GM21447 (cell line): ENCODE data around the gene LRBA.

Experiments
- ATAC-seq: cut with Tn5 transposase; IDR thresholded peaks from one replicate; pipeline ENCODE4 v1.9.1; 2021; ENCODE audit not compliant: unreplicated experiment

Gene LRBA

DNA sequence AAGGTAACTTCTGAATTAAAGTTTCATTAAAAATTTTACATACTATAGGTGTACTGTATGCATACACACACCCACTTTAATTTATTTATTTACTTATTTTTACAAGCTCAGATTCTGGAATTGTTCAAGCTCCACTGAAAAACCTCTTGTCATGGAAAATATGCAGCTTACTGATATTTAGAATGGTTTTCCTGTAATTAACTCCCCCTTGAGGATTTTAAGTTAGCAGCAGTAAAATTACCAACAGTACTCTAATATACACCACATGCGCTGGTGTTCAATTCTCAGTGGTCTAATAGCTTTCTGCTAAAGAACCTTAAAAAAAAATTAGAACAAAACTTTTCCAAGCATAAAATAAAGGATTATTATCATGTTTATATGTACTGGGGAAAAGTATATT lies 421.1 kb downstream of the LRBA start:
- ATAC-seq = no peak

DNA sequence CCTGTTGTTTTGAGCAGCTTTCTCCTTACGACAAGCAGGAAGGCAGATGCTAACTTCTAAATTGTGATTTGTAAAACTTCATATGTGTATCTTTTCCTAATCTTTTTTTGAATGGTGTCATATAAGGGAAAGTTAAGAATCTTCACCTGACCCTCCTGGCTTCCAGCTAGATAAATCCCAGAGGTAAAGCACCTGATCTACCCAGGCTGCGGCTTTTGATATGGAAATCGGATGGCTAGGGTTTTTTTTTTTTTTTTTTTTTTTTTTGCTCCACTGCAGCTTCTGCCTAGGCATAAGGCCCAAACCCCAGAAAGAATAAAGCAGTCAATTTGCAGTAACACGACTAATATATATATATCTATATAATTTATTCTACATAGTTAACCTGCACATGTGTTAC lies 423.2 kb downstream of the LRBA start:
- ATAC-seq = no peak

DNA sequence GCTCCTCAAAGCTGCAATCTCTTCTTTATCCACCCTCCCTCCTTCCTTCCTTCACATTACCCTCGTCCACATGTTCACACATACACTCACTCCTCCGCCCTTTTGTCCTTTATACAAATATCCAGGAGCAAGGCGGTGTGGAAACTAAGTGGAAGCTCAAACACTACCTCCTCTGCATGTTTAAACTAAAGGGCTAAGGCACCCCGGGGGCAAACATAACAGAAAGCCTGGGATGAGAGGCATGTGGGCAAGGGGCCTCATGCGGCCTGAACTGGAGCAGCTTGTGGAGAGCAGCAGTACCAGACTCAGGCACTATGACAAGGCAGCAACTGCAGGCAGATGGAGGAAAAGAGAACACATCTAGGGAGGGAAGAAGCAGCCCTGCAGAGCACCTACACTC lies 423.7 kb downstream of the LRBA start:
- ATAC-seq = no peak

DNA sequence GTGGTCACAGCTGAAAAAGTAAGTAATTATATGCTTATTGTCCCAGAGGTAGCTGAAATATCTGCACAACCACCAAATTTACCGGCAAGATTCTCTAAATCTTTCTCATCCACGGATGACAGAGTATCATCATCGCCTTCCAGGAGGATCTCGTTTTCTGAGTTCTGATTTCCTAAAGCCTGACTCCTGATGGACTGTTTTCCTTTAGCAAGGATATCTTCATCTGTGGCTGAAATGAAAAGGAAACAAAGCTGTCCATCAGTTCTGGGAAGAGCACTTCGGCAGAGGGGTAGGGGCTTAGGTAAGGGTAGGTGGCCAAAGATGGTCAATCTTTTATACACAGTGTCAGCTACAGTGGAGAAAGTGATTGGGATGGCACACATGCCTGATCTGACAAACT lies 424.5 kb downstream of the LRBA start:
- ATAC-seq = no peak

DNA sequence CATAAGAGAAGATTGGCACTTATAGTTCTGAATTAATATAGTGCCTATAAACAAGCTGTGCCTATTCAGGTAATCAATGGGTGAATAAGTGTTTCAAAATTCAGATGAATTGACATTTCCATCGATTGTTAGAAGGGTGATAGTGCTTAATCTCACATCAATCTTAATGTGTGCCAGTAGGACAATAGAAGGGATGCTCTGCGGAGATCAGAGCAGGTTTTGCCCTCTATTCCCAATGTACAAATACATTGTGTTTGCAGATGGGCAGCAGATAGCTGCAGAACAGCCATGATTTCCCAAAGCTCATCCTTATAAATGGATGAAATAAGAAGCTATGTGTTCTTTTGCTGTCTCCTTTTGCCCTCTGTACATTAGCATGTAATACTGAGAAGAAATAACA lies 425.9 kb downstream of the LRBA start:
- ATAC-seq = no peak

DNA sequence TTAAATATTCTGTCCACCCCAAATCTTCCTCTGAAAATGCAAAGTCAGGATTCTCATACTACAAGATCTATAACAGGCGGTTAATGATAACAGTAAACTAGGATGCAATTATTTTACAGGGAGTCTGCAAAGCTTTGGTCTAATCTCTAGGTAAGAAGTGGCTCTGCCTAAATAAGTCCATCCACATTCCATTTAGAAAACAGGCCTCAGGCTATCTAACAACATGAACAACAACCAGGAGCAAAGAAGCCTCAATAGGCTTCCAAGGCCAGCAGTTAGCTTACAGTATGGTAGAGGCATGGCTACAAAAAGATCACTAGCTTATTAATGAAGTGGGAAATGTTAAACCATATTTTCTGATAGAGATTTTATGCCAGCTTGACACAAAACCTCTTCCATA lies 426.8 kb downstream of the LRBA start:
- no peak for ATAC-seq

DNA sequence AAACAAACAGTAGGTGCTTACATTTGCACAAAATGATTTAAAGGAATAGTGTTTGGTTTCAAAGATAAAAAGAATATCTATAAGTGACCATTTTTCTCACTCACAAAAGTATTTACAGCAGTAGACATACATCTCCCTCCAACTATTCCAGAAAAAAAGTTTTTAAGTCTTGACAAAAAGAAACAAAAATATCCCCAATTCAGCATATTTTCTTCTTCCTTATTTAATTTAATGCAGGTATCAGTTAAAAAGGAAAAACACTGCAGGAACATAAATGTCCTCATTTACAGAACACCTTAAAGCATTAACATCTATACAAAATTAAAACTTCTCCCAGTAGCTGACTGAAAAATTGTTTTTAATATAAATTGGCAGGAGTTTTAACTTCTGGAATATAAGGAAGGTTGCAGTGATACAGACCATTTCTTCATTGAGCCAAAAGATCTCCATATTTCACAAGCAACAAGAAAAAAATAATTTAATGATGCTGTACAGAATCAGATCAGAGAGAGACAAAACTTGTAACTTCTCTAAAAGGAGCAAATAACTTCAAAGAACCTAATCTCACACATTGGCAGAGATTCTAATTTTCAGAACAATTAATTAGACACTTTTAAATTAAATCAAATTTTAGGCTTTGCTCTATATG lies 428.8 kb downstream of the LRBA start:
- no peak for ATAC-seq

DNA sequence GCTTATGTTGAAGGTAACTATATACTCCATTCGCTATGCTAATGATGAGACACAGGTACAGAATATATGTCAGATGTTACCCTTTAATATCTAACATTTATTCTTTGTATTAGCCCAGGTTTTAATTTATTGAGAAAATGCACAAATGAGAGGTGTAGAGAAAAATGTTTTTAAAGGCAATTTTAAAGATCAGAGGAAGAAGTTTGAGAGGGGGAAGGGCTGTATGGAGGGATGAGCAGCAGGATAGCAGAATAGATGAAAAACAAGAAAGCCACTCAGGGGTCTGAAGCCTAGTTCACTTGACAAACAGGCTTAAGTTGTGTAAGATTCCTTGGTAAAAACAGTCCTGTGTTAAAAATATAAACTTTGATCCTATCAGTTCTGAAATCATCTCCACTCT lies 429.5 kb downstream of the LRBA start:
- no peak for ATAC-seq

DNA sequence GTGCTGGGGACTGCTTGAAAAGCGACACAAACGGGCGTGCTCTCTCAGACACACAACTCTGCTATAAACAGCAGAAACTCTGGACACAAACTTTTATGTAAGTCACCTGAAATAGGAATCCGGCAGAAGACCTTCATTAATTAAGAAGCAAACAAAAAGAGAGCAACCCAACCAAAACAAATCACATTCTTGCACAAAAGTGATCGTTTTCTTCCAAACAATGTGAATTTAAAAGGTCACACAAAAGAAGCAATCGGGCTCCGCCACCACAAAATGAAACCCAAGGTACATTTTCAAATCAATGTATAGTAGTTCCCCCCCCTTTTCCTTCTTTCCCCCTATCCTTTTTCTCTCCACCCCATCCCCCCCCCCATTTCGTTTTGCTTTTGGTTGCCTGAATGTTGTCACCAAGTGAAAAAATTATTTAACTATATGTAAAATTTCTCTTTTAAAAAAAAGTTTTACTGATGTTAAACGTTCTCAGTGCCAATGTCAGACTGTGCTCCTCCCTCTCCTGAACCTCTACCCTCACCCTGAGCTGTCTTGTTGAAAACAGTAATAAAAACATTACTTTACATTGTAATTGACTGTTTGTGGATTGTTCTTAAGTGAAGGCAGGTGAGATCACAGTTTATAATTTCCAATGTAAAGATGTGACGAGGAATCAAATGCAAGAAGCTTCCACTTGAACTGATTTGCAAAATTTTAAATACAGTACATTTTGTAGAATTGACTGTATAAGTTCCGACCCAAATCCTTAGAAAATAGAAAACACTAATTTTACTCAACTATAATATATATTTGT lies 430.8 kb downstream of the LRBA start:
- no peak for ATAC-seq

DNA sequence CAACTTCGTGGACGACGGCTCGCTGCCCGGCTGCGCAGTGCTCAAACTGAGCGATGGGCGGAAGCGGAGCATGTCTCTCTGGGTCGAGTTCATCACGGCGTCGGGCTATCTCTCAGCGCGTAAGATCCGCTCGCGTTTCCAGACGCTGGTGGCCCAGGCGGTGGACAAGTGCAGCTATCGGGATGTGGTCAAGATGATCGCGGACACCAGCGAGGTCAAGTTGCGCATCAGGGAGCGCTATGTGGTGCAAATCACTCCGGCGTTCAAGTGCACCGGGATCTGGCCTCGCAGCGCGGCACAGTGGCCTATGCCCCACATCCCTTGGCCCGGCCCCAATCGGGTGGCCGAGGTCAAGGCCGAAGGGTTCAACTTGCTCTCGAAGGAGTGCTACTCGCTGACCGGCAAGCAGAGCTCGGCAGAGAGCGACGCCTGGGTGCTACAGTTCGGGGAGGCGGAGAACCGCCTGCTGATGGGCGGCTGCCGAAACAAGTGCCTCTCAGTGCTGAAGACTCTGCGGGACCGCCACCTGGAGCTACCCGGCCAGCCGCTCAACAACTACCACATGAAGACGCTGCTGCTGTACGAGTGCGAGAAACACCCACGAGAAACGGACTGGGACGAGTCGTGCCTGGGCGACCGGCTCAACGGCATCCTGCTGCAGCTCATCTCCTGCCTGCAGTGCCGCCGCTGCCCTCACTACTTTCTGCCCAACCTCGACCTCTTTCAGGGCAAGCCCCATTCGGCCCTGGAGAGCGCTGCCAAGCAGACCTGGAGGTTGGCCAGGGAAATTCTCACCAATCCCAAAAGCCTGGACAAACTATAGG lies 431.6 kb downstream of the LRBA start:
- ATAC-seq = no peak

DNA sequence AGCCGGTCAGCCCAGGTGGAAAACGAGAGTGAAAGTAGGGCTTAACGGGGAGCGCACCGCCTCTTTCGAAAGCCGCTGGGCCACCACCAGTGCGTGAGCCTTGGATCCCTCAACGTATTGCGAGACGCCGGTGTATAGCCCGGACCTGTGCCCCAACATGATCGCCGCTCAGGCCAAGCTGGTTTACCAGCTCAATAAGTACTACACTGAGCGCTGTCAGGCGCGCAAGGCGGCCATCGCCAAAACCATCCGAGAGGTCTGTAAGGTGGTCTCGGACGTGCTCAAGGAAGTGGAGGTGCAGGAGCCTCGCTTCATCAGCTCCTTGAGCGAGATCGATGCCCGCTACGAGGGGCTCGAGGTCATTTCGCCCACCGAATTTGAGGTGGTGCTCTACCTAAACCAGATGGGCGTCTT lies 432.2 kb downstream of the LRBA start:
- no peak for ATAC-seq

DNA sequence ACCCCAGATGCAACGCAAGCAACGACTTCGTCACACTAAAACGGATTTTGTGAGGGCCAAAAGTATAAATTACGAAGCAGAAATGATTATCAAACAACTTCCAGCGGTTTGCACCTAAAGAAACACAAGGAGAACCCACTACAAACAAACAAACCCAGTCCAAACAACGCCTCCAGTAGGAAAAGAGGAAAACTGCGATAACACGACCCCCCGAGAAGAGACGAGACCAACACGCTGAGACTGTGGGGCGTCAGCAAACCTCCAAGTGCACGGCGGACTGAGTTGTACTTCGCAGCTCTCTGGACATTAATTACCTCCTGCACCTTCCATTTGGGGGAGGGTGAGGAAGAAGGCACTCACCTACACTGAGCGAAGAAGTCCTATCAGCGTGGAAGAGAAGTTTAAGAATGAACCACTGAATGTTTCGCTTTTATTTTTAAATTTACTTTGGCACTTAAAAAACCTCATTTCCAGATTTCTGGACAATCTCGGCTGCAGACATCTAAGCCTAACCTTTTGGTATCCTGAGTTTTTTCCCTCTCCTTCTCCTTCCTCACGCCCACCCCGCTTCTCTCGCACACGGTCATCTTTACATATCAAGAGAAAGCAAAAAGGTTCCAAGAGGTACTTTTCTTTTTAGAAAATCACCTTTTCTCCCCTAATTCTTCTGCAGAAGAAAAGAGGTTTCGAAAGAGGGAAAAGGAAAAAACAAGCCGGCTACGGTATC lies 432.8 kb downstream of the LRBA start, which contains the start of gene MAB21L2:
Gene MAB21L2 (plus strand): TSS at position 6 of the 727 bp plus-strand sequence. CDS start 879 bp downstream, outside the sequence.
- ATAC-seq = no peak

DNA sequence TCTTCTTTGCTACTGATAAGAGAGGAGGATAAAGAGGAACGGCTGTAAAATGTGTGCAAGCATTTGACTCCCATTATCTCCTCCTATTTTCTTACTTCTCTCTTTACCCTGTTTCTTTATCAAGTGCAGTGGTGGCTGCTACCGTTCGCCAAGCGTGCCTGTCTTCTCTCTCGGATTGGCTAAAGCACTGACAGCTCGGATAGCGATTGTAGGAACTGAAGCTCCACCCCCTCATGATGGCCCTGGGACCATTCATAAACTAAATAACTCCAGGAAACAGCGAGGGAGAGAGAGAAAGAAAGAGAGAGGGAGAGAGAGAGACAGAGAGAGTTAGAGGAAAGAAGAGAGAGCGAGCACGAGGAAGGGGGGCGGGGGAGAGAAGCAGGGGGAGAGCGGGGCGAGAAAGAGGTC lies 433.4 kb downstream of the LRBA start:
- no peak for ATAC-seq

DNA sequence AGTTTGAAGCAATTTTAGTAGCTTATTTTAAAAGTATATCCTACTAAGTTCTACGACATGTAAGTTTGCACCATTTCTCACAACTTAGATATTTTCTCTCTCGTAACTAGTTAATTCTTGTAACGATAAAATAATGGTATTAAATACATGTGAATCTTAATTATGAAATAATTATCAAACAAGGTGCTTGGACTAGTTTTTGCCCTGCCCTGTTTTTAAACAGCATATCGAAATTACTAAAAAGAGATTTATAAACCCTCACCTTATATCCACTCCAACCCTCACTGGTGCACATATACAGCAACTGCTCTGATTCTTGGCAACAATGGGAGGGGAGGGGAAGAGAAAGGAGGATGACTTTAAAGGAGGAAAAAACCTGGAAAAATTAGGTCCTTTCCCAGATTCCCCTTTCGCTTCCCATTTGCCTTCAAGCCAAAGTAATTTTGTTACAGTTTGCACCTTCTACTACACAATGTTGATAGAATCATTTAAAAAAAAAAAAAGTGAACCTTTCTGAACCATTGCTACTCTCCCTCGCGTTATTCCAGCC lies 434.0 kb downstream of the LRBA start:
- no peak for ATAC-seq

DNA sequence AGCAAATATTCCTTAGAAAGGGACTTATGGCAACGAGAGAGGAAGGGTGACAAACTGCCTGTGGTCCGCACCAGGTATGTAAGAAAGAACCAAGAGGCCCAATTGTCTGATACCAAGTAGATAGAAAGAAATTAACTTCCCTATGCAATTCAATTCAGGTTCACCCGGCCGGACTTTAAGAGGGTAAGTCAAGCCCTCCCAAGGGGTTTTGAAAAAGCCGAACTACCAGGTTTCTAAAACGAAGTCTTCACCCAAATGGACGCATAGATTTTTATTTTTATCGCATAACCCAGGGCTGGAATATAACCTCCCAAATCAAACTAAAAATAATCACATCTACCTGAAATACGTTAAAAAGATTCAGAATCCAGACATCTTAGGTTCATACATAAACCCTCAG lies 434.8 kb downstream of the LRBA start:
- no peak for ATAC-seq

DNA sequence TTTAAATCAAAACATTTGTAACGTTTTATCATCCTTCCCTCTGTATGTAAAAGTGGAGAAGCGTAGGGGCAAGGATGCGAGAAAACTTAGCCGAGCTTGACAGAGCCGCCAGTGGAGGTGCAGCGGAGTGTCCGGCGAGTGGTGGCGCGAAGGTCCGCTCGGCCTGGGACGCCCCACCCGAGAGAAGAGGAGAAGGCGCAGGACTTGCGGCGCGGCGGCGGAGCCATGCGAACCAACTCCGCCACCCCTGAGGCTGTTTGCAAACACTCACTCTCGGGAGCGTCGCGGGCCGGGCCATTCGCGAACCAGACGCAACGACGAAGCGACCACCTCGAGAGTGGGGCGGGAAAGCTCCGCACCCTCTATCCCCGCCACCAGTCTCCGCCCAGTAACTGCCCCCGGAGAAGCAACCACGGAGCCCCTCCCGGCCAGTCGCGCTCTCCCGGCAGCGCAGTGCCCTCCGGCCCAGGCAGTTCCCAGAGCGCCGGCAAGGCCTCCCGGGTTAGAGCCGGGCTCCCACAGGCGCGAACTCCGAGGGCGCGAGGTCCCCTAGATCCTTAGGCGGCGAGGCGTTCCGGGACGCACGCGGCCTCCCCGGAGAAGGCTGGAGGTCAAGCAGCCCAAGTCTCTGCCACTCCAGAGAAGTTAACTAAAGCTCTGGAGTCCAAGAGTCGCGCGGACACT lies 435.4 kb downstream of the LRBA start:
- ATAC-seq = no peak

DNA sequence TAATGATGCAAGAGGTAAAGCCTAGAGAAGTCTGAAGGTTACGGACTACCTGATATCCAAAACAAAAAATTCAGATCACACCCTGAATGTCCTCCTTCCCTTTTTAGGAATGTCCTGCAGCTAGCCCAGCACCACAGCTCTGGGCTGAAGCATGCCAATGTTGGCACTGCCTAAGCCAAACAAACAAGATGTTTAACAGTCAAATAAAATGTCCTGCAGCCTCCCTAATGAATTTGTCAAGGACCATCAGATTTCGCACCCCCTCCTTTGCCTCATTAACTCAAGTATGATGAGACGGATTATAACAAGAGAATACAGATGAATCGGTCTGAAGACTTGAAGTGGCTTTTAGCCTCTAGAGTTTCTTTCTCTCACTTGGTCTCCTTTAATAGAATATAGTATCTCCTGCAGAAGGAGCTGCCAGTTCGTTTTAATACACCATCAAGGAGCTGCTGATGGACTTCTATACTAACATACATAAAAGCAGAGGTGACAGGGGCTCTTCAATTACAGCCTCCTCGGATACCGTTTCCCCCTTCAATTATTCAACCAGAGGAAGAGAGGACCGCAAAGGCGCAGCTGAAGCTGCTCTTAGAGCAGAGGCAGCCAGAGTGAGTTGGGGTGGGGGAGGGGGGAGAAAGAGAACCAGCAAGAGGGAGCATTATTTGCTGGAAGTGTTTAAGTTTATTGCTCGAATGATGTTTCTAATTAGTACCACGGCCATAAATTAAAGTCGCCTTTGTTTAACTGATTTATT lies 436.2 kb downstream of the LRBA start:
- ATAC-seq = no peak

DNA sequence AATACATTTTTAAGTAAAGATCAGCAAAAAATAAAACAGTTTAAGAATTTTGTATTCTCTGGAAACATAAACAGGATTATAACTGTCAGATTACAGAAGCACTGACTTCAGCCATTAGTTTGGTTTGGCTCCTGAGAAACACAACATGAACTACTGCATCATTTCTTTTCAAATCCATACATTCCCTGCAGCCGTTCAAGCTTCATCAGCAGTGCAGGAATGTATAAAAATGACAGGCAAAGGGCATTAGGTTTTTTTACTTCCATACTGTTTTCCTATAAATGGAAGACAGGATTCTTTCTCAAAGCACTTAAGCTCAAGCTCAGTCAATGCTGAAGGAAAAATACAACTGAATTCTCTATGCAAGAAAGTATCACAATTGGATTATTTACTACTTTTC lies 437.3 kb downstream of the LRBA start:
- no peak for ATAC-seq

DNA sequence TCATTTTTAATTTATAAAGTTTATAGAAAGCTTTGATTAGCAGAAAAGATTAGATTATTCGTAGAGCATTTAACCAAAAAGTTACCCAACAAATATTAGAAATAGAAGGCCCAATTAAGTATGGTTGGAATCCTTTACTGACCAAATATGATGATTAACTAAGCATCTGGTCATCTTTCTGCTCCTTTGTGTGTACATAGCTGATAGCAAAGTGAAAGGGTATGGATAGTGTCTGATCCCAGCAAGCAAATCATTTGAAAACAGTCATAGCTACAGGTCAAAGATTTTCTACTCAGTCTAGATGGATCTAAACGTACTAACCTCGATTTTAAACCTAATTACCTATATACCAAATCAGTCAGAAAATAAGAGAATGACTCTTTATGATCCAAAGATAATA lies 440.4 kb downstream of the LRBA start:
- no peak for ATAC-seq

DNA sequence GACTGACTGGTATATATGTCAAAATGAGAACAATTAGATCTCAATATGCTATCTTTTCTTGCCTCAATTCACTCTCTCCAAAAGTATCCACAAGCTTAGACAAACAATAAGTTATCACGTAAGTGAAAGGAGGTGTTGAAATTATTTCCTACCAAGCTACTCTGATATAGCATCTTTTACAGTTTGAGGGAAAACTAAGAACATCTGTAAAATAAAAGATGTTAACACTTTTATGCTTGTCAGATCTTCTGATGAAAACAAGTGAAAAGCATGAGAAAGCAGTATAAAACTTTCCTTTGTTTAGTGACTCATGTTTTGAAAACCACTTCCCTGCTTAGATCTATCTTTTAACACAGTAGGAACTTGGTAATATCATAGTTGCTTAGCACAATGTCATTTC lies 441.6 kb downstream of the LRBA start:
- no peak for ATAC-seq
